A549 (cell line): Measurements from ENCODE around the gene CFAP91. TPM values are rescaled to one million over a fixed set of nuclear protein-coding genes. Genes with fewer than 3 reads are reported as not detected.

Experiments
- ATAC-seq, 2 experiments: fragments of 200-7000 bp in 1 of 2; fragments of >200 bp in 1 of 2; cut with Nextera tagmentation in 1 of 2; cut with Tn5 transposase in 1 of 2; 3 replicates each; pipeline versions ENCODE4 v1.8.0 to v1.9.1; 2018 to 2020; ENCODE audit warnings: mild to moderate bottlenecking in 1 of 2, moderate library complexity in 1 of 2
- CTCF ChIA-PET: fragments of 300-600 bp; sonication (Branson Sonifier 250); formaldehyde crosslinking; extraction: SDS; loops from one replicate; lab custom pipeline; 2021; ENCODE audit warnings: antibody characterized with exemption, inconsistent platforms; lab: Yijun Ruan, JAX
- POLR2A ChIA-PET: fragments of 350-600 bp; formaldehyde crosslinking; extraction: SDS; loops from one replicate; lab custom pipeline; 2021; ENCODE audit warnings: antibody characterized with exemption, inconsistent platforms; lab: Yijun Ruan, JAX
- DNase-seq, 2 experiments: peaks; one replicate each; pipeline versions ENCODE4 v3.0.0 to v3.0.0-alpha.2; 2011 to 2016; ENCODE audit warnings: low read depth in 1 of 2, low spot score in 1 of 2
- FAIRE-seq: peaks from 2 replicates; lab custom pipeline; 2011; peaks lifted over from hg19 to GRCh38; lab: Jason Lieb, UNC
- H3K27ac ChIP-seq, 2 experiments: fragments of >200 bp; sonication (Bioruptor Twin); formaldehyde crosslinking; 3 replicates each; pipeline ENCODE4 v1.5.1; 2016 to 2017
- H3K4me1 ChIP-seq: fragments of >200 bp; sonication (Bioruptor Twin); formaldehyde crosslinking; 3 replicates; pipeline ENCODE4 v1.6.1; 2016
- H3K4me2 ChIP-seq: fragments of >200 bp; sonication (Bioruptor Twin); formaldehyde crosslinking; 3 replicates; pipeline ENCODE4 v1.6.1; 2016
- H3K4me3 ChIP-seq: fragments of >200 bp; sonication (Bioruptor Twin); formaldehyde crosslinking; 3 replicates; pipeline ENCODE4 v1.5.1; 2016
- H3K9me3 ChIP-seq: fragments of >200 bp; sonication (Bioruptor Twin); formaldehyde crosslinking; 3 replicates; pipeline ENCODE4 v1.6.1; 2016
- BCL3 ChIP-seq: fragments of >200 bp; sonication (Bioruptor Twin); formaldehyde crosslinking; IDR thresholded peaks from 3 replicates; pipeline ENCODE4 v1.6.1; 2016
- CBX2 ChIP-seq: fragments of 200-600 bp; sonication (generic); IDR thresholded peaks from 2 replicates; pipeline ENCODE4 v1.6.1; 2016; ENCODE audit warnings: low read depth, mild to moderate bottlenecking, borderline replicate concordance
- CBX8 ChIP-seq: fragments of 200-600 bp; sonication (generic); IDR thresholded peaks from 2 replicates; pipeline ENCODE4 v1.6.1; 2016
- CHD4 ChIP-seq: fragments of 200-600 bp; sonication (generic); IDR thresholded peaks from 2 replicates; pipeline ENCODE4 v1.6.1; 2016; ENCODE audit warnings: antibody characterized with exemption, mild to moderate bottlenecking, borderline replicate concordance
- CTCF ChIP-seq: fragments of >200 bp; sonication (Bioruptor Twin); formaldehyde crosslinking; IDR thresholded peaks from 3 replicates; pipeline ENCODE4 v1.5.1; 2016
- E2F6 ChIP-seq: IDR thresholded peaks from 2 replicates; pipeline ENCODE4 v1.6.1; 2012; ENCODE audit warnings: low read depth, borderline replicate concordance
- EHF ChIP-seq: fragments of 250-450 bp; sonication (Bioruptor Pico); IDR thresholded peaks from 2 replicates; pipeline ENCODE4 v1.5.0; 2020; ENCODE audit warnings: mild to moderate bottlenecking
- EHMT2 ChIP-seq: fragments of 200-600 bp; sonication (generic); IDR thresholded peaks from 2 replicates; pipeline ENCODE4 v1.6.1; 2016; ENCODE audit warnings: antibody characterized with exemption, low read depth, mild to moderate bottlenecking, moderate library complexity
- FOXS1 ChIP-seq: fragments of 250-450 bp; sonication (Bioruptor Pico); IDR thresholded peaks from 2 replicates; pipeline ENCODE4 v1.5.0; 2020; ENCODE audit warnings: mild to moderate bottlenecking, moderate library complexity
- GATA3 ChIP-seq: IDR thresholded peaks from 2 replicates; pipeline ENCODE4 v1.6.1; 2012; ENCODE audit warnings: borderline replicate concordance
- HOXB13 ChIP-seq: fragments of 250-450 bp; sonication (Bioruptor Pico); IDR thresholded peaks from 2 replicates; pipeline ENCODE4 v1.5.0; 2020; ENCODE audit warnings: low read depth, mild to moderate bottlenecking, moderate library complexity
- HOXB5 ChIP-seq: fragments of 250-450 bp; sonication (Bioruptor Pico); IDR thresholded peaks from 2 replicates; pipeline ENCODE4 v1.5.0; 2020; ENCODE audit warnings: mild to moderate bottlenecking, moderate library complexity
- MAFK ChIP-seq: fragments of 450-650 bp; IDR thresholded peaks from 2 replicates; pipeline ENCODE4 v1.6.1; 2014; ENCODE audit not compliant: partially characterized antibody
- NPAS2 ChIP-seq: fragments of 250-450 bp; sonication (Bioruptor Pico); IDR thresholded peaks from 2 replicates; pipeline ENCODE4 v1.8.0; 2022; ENCODE audit warnings: mild to moderate bottlenecking, moderate library complexity, borderline replicate concordance
- PHF8 ChIP-seq: fragments of 200-600 bp; sonication (generic); IDR thresholded peaks from 2 replicates; pipeline ENCODE4 v1.6.1; 2016; ENCODE audit warnings: low read depth, mild to moderate bottlenecking, antibody characterized with exemption, moderate library complexity, borderline replicate concordance
- RAD21 ChIP-seq, 2 experiments: fragments of >200 bp in 1 of 2; sonication (Bioruptor Twin) in 1 of 2; formaldehyde crosslinking in 1 of 2; IDR thresholded peaks in 1 of 2; conservative IDR thresholded peaks in 1 of 2; 2 replicates in 1 of 2; 3 replicates in 1 of 2; pipeline ENCODE4 v1.6.1; 2012 to 2018; ENCODE audit warnings: inconsistent platforms in 1 of 2
- RARB ChIP-seq: fragments of 250-450 bp; sonication (Bioruptor Pico); IDR thresholded peaks from 2 replicates; pipeline ENCODE4 v1.8.0; 2021; ENCODE audit warnings: mild to moderate bottlenecking, moderate library complexity
- SMC3 ChIP-seq: fragments of >200 bp; sonication (Bioruptor Twin); formaldehyde crosslinking; IDR thresholded peaks from 3 replicates; pipeline ENCODE4 v1.6.1; 2018; ENCODE audit warnings: inconsistent platforms
- TFCP2L1 ChIP-seq: fragments of 250-450 bp; sonication (Bioruptor Pico); IDR thresholded peaks from 2 replicates; pipeline ENCODE4 v1.5.0; 2021; ENCODE audit warnings: mild to moderate bottlenecking
- TP53 ChIP-seq: fragments of 250-450 bp; sonication (Bioruptor Pico); IDR thresholded peaks from 2 replicates; pipeline ENCODE4 v1.5.0; 2021; ENCODE audit warnings: mild to moderate bottlenecking, moderate library complexity
- ZC3H11A ChIP-seq: fragments of 450-650 bp; IDR thresholded peaks from 2 replicates; pipeline ENCODE4 v1.6.1; 2014; ENCODE audit warnings: antibody characterized with exemption, mild to moderate bottlenecking
- ZNF302 ChIP-seq: fragments of 250-450 bp; sonication (Bioruptor Pico); IDR thresholded peaks from 2 replicates; pipeline ENCODE4 v1.9.0; 2021; ENCODE audit warnings: inconsistent platforms, mild to moderate bottlenecking, moderate library complexity
- ZSCAN20 ChIP-seq: fragments of 250-450 bp; sonication (Bioruptor Pico); IDR thresholded peaks from 2 replicates; pipeline ENCODE4 v1.8.0; 2022; ENCODE audit warnings: mild to moderate bottlenecking, moderate library complexity
- WGBS: methylation state at CpG from one replicate; pipeline ENCODE4 v1.1.6; 2017; ENCODE audit errors: missing lambda C conversion rate; 5-methylcytosine and 5-hydroxymethylcytosine counted together
- polyA plus RNA-seq, 4 experiments: library from polyadenylated mRNA; depleted of rRNA in 3 of 4; stranded (reverse); fragments of >200 nt; fragmentation: RNase III in 1 of 4; extraction: RNeasy Plus Mini Kit Qiagen cat#74134 plus additional on column Dnase treatment in 1 of 4; gene quantifications; 2 replicates in 3 of 4; 3 replicates in 1 of 4; pipeline ENCODE4 v1.2.3, GENCODE V29; 2011 to 2017
- TF ChIP-seq, protein P1 (sequence below): fragments of 150-350 bp; IDR thresholded peaks from 2 replicates; pipeline ENCODE4 v1.6.1; 2014; ENCODE audit warnings: low read depth, mild to moderate bottlenecking, low read length
- TF ChIP-seq, protein P2 (sequence below): fragments of 200-600 bp; sonication (generic); IDR thresholded peaks from 2 replicates; pipeline ENCODE4 v1.6.1; 2016; ENCODE audit warnings: antibody characterized with exemption, mild to moderate bottlenecking, moderate library complexity

The CFAP91 gene
- polyA plus RNA-seq, 2 of the 4 experiments (the other 2 are of a cell fraction), result 0.41 to 1.1 TPM

GRCh38 chr3:119703820-119704531, 1.2 kb downstream of the CFAP91 start:
- DNase-seq (no peak), ATAC-seq (no peak), FAIRE-seq (no peak)
- H3K27ac ChIP-seq, result no peak overlapping the region
- TF ChIP-seq RAD21 (conservative IDR thresholded peaks at IDR 0.05 in 1 of 2, IDR thresholded peaks at IDR 0.05 in 1 of 2) (no peak), NPAS2 (CRISPR knock-in tag) (no peak), HOXB5 (CRISPR knock-in tag) (no peak), BCL3 (no peak), CHD4 (no peak)
- no peak overlapping the region for H3K4me3 ChIP-seq
- no peaks in the 10 kb centered on the region for H3K9me3 ChIP-seq
- POLR2A ChIA-PET, result interaction anchor here (1.1 kb wide), 1 partner anchor 390 kb away, joined by 3 read pairs; no protein-coding TSS in a partner anchor
- H3K4me2 ChIP-seq, result no peak overlapping the region
- WGBS, result 69% methylated on average over 8 of the region's 8 CpGs
- CTCF ChIA-PET, result interaction anchor here (0.6 kb wide), 1 partner anchor 596 kb away, joined by 4 read pairs; no protein-coding TSS in a partner anchor
- H3K4me1 ChIP-seq, result peaks cover 17% of the 10 kb centered on the region

DNA sequence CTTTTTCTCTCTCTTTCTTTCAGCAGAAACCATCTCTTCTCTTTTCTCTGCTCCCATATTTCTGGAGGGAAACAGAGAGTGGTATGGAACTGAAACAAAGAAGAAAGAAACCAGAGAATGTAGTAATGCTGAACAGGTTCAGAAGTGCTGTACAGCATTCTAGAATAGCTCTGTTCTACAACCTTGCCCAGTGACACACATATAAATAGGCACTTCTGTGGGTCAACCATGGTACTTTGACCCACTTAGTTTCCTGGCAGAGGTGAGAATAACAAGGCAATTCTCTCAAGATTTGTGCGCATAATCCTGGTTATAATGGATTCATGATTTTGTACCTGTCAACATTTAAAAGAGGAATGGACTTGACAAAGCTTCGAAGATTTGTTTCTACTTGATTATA, 12.3 kb downstream of the CFAP91 start:
- H3K4me1 ChIP-seq, result no peaks in the 10 kb centered on the region
- H3K9me3 ChIP-seq, result no peaks in the 10 kb centered on the region
- DNase-seq, result no peak
- CTCF ChIA-PET, result interaction anchor here (1.1 kb wide), 1 partner anchor 21 kb away, joined by 3 read pairs; no protein-coding TSS in a partner anchor
- FAIRE-seq, result no peak
- WGBS, result 78% methylated on average over 2 of the region's 2 CpGs
- POLR2A ChIA-PET, result no interaction called here
- TF ChIP-seq, protein P1, sequence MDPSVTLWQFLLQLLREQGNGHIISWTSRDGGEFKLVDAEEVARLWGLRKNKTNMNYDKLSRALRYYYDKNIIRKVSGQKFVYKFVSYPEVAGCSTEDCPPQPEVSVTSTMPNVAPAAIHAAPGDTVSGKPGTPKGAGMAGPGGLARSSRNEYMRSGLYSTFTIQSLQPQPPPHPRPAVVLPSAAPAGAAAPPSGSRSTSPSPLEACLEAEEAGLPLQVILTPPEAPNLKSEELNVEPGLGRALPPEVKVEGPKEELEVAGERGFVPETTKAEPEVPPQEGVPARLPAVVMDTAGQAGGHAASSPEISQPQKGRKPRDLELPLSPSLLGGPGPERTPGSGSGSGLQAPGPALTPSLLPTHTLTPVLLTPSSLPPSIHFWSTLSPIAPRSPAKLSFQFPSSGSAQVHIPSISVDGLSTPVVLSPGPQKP, result no peak
- TF ChIP-seq TFCP2L1 (CRISPR knock-in tag) (no peak), CTCF (no peak), SMC3 (no peak), CBX2 (no peak), FOXS1 (CRISPR knock-in tag) (no peak), HOXB5 (CRISPR knock-in tag) (no peak), ZC3H11A (no peak), RARB (CRISPR knock-in tag) (no peak), CBX8 (no peak), EHF (no peak), MAFK (no peak), PHF8 (no peak)
- H3K4me2 ChIP-seq, result no peak overlapping the region
- H3K4me3 ChIP-seq, result no peak overlapping the region
- no peak overlapping the region for H3K27ac ChIP-seq
- ATAC-seq, result no peak

DNA sequence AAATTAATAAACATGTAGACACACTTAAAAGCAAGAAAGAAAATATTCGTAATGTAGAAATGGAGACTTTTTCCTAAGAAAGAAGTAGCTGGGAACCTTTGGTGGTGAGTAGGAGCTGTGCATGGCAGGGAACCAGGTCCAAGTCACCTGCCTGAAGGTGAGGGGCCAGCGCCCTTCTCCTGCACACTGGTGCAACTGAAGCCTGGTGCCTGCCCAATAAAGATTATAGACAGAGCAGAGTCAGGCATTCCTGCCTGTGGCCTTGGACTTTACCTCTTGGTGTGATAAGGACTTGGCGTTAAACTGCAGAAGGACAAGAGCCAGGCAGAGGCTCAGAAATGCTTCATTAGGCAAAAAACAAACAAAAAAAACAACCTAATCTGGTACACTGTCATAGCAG, 14.2 kb downstream of the CFAP91 start:
- Histone ChIP-seq H3K4me2 (no peak overlapping the region), H3K4me3 (no peak overlapping the region), H3K9me3 (no peaks in the 10 kb centered on the region), H3K27ac (no peak overlapping the region), H3K4me1 (no peaks in the 10 kb centered on the region)
- ATAC-seq, result no peak
- ChIA-PET POLR2A (no interaction called here), CTCF (no interaction called here)
- WGBS, result 79% methylated on average over 3 of the region's 3 CpGs
- DNase-seq, result no peak
- no peak for FAIRE-seq
- no peak for TF ChIP-seq ZSCAN20 (CRISPR knock-in tag)
- TF ChIP-seq TP53 (CRISPR knock-in tag), result no peak
- no peak for TF ChIP-seq E2F6
- TF ChIP-seq ZNF302 (CRISPR knock-in tag), result no peak
- TF ChIP-seq EHMT2, result no peak
- TF ChIP-seq, protein P2, sequence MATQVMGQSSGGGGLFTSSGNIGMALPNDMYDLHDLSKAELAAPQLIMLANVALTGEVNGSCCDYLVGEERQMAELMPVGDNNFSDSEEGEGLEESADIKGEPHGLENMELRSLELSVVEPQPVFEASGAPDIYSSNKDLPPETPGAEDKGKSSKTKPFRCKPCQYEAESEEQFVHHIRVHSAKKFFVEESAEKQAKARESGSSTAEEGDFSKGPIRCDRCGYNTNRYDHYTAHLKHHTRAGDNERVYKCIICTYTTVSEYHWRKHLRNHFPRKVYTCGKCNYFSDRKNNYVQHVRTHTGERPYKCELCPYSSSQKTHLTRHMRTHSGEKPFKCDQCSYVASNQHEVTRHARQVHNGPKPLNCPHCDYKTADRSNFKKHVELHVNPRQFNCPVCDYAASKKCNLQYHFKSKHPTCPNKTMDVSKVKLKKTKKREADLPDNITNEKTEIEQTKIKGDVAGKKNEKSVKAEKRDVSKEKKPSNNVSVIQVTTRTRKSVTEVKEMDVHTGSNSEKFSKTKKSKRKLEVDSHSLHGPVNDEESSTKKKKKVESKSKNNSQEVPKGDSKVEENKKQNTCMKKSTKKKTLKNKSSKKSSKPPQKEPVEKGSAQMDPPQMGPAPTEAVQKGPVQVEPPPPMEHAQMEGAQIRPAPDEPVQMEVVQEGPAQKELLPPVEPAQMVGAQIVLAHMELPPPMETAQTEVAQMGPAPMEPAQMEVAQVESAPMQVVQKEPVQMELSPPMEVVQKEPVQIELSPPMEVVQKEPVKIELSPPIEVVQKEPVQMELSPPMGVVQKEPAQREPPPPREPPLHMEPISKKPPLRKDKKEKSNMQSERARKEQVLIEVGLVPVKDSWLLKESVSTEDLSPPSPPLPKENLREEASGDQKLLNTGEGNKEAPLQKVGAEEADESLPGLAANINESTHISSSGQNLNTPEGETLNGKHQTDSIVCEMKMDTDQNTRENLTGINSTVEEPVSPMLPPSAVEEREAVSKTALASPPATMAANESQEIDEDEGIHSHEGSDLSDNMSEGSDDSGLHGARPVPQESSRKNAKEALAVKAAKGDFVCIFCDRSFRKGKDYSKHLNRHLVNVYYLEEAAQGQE, result no peak
- TF ChIP-seq HOXB5 (CRISPR knock-in tag), result no peak
- no peak for TF ChIP-seq EHF
- no peak for TF ChIP-seq GATA3
- no peak for TF ChIP-seq SMC3
- no peak for TF ChIP-seq HOXB13
